GM19023 (cell line): ENCODE measurements around the gene METRN.

Experiments used
- ATAC-seq: cut with Tn5 transposase; IDR thresholded peaks from one replicate; pipeline ENCODE4 v1.9.1; 2021; ENCODE audit warnings: mild to moderate bottlenecking, moderate library complexity; ENCODE audit not compliant: unreplicated experiment

METRN gene

GRCh38 chr16:714558-715476, at the start of gene METRN:
TSS of gene METRN (plus strand) at chr16:715118. CDS start at chr16:715290, 172 bp downstream.
- peak; percentile 69 for ATAC-seq

DNA sequence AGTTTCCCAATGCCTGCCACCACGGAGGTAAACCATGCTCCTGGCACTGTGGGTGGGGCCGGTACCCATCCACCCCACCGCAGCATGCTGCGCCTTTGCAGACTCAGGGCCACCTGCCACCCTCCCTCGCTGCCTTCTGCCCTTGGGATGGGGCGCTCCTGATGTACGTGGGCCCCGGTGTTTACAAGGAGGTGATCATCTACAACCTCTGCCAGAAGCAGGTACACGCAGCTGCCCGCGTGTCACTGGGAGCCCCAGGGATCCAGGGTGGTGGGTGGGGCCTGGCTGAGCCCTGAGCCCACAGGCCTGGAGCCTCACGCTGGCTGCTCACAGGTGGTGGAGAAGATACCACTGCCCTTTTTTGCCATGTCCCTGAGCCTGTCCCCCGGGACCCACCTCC, 48.3 kb upstream of the METRN start:
- ATAC-seq, result no peak

DNA sequence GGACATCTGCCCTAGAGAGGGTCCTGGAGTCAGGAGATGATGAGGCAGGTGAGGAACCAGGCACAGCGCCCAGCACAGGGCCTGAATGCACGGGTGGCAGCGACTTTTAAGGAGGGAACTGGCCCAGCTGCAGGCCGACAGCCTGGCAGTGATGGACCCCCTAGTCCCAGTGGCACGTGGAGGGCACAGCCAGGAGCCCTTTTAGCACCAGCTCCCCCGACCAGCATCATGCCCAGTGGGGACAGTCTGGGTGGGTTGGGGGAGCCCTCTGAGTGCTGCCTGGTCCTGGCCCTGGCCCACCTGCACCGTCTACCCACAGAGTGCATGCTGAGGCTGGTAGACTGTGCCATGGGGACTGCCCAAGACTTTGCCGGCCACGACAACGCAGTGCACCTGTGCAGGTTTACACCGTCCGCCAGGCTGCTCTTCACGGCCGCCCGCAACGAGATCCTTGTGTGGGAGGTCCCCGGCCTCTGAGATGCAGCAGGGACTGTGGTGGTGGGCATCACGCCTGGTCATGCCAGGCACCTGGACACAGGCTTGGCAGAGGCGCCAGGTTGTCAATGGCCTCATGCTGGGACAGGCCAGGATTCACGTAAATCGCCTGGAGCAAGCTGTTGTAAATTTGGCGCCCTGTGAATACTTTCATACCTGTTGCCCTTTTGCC, 47.7 kb upstream of the METRN start:
- no peak for ATAC-seq

- peak; percentile 91 for ATAC-seq
Measured at GRCh38 chr16:667780-668518, 47.0 kb upstream of the METRN start, which contains the start of gene RHOT2. TSS of gene RHOT2 (plus strand) at chr16:668132. CDS start at chr16:668200, 68 bp downstream.

GRCh38 chr16:668519-669171, 46.3 kb upstream of the METRN start:
- ATAC-seq, result no peak

DNA sequence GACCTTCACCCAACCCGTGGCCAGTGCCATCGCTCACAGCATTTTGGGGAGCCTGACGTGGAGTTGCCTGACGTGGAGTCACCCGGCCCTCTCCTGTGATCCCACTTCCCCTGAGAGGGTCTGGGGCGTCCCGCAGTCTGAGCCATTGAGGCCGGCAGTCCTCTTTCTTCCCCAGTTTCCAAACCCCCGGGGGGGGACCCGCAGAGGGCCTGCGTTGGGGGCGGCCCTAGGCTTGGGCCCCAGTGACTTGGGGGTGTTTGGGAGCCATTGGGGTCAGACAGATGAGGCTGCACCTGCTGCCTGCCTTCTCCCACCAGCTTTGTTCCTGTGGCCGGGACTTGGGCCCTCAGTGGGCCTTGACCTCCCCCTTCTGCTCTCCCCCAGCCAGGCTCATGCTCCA, 45.3 kb upstream of the METRN start:
- no peak for ATAC-seq

GRCh38 chr16:670485-671352, 44.2 kb upstream of the METRN start:
- ATAC-seq, result no peak

GRCh38 chr16:671353-672131, 43.4 kb upstream of the METRN start:
- ATAC-seq, result no peak

DNA sequence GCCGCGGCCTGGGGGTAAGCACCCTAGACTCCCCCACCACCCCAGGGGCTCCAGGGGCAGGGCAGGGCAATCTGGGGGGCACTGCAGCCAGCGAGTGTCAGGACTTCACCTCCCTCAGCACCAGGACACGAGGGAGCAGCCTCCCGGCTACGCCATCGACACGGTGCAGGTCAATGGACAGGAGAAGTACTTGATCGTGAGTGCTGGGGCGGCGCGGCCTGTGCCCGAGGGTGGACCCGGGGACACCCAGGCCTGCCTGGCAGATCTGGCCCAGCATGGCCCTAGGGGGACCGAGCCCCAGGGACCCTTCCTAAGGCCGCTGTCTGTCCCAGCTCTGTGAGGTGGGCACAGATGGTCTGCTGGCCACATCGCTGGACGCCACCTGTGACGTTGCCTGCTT, 42.5 kb upstream of the METRN start:
- no peak for ATAC-seq

DNA sequence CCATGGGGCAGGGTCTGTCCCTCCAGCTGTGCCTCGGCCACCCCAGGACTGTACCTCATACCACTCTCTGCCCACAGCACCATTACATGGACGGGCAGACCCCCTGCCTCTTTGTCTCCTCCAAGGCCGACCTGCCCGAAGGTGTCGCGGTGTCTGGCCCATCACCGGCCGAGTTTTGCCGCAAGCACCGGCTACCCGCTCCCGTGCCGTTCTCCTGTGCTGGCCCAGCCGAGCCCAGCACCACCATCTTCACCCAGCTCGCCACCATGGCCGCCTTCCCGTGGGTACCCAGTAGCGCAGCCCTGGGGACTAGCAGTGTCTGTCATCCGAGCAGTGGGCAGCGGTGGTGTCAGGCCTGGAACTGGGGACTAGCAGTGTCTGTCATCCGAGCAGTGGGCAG, 42.1 kb upstream of the METRN start:
- ATAC-seq, result no peak

DNA sequence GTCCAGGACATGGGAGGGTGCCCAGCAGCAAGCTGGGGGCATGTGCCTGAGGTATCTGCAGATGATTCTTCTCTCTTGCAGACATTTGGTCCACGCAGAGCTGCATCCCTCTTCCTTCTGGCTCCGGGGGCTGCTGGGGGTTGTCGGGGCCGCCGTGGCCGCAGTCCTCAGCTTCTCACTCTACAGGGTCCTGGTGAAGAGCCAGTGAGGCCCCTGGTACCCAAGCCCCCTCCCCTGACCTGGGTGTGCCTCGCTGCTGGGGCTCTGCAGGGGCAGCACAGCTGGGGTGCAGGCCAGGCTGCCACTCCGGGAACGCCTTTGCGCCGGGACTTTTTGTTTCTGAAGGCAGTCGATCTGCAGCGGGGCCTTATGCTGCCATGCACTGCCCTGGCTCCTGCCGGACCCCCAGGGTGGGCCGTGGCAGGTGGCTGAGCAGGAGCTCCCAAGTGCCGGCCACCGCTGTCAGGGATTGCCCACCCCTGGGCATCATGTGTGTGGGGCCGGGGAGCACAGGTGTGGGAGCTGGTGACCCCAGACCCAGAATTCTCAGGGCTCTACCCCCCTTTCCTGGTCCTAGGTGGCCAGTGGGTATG, 41.4 kb upstream of the METRN start:
- no peak for ATAC-seq

GRCh38 chr16:674214-674881, 40.6 kb upstream of the METRN start:
- no peak for ATAC-seq

- ATAC-seq, result no peak
Measured at GRCh38 chr16:674968-675883, 39.7 kb upstream of the METRN start, which contains the start of gene RHBDL1. TSS of gene RHBDL1 (plus strand) at chr16:675671. CDS start at chr16:675791, 120 bp downstream.

- ATAC-seq, result no peak
Measured at GRCh38 chr16:675884-676564, 38.9 kb upstream of the METRN start.

GRCh38 chr16:676565-676902, 38.4 kb upstream of the METRN start:
- no peak for ATAC-seq

DNA sequence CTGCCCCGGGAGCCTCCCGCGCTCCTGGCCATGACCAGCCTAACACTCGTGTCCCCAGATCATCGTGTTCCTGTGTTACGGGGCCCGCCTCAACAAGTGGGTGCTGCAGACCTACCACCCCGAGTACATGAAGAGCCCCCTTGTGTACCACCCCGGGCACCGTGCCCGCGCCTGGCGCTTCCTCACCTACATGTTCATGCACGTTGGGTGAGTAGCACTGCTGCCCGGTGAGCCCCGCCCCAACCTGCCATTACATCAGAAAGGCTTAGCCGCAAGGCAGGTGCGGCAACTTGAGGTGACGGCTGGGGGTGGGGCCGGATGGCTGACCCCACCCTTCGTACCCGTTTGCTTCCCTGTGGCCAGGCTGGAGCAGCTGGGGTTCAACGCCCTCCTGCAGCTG, 38.0 kb upstream of the METRN start:
- ATAC-seq, result no peak
